BJ (cell line): Measurements from ENCODE around the gene ASB11. TPM values are rescaled to one million over a fixed set of nuclear protein-coding genes. Genes with fewer than 3 reads are reported as not detected.

Experiments used
- CTCF ChIA-PET: fragments of 350-600 bp; formaldehyde crosslinking; extraction: SDS; loops from one replicate; lab custom pipeline; 2021; ENCODE audit warnings: antibody characterized with exemption, inconsistent platforms; lab: Yijun Ruan, JAX
- POLR2A ChIA-PET: fragments of 300-600 bp; sonication (Branson Sonifier 250); formaldehyde crosslinking; extraction: SDS; loops from one replicate; lab custom pipeline; 2021; ENCODE audit warnings: antibody characterized with exemption; lab: Charles Lee
- DNase-seq: peaks from one replicate; pipeline ENCODE4 v3.0.0-alpha.2; 2011; ENCODE audit warnings: low read depth
- H3K27me3 ChIP-seq: 2 replicates; pipeline ENCODE4 v1.6.0; 2011; ENCODE audit warnings: low read length; ENCODE audit not compliant: control insufficient read depth, insufficient read depth
- H3K36me3 ChIP-seq: 2 replicates; pipeline ENCODE4 v1.5.1; 2011; ENCODE audit warnings: low read length; ENCODE audit not compliant: control insufficient read depth, insufficient read depth
- H3K4me3 ChIP-seq: 2 replicates; pipeline ENCODE4 v1.5.1; 2011; ENCODE audit warnings: low read depth, mild to moderate bottlenecking, control low read depth, low read length
- CTCF ChIP-seq: IDR thresholded peaks from 2 replicates; pipeline ENCODE4 v1.5.1; 2011; ENCODE audit warnings: low read depth, mild to moderate bottlenecking, control low read depth, inconsistent platforms, low read length, moderate library complexity; ENCODE audit not compliant: insufficient read depth
- polyA minus RNA-seq: library from RNA; depleted of rRNA, polyadenylated mRNA; stranded (reverse); fragments of >200 nt; gene quantifications from 2 replicates; pipeline ENCODE4 v1.2.3, GENCODE V29; 2011; rRNA and poly(A)+ RNA removed
- polyA plus RNA-seq: library from polyadenylated mRNA; depleted of rRNA; stranded (reverse); fragments of >200 nt; gene quantifications from 2 replicates; pipeline ENCODE4 v1.2.3, GENCODE V29; 2011; rRNA removed

Gene ASB11
- polyA plus RNA-seq (not detected in 2 replicates), polyA minus RNA-seq (not detected in 2 replicates)

- TF ChIP-seq CTCF, result no peak
- H3K36me3 ChIP-seq, result no peaks in the 10 kb centered on the region
- no peaks in the 10 kb centered on the region for H3K27me3 ChIP-seq
- no peak for DNase-seq
- CTCF ChIA-PET, result no interaction called here
- no peak within 1 kb of the TSS for H3K4me3 ChIP-seq
- POLR2A ChIA-PET, result no interaction called here
Measured at GRCh38 chrX:15315509-15315908, at the start of gene ASB11. ASB11 (minus strand) TSS chrX:15315640; CDS start chrX:15315605, 35 bp downstream.

GRCh38 chrX:15359701-15360100 is 44.3 kb upstream of the ASB11 start:
- ChIA-PET POLR2A (no interaction called here), CTCF (no interaction called here)
- no peak for TF ChIP-seq CTCF
- Histone ChIP-seq H3K27me3 (no peaks in the 10 kb centered on the region), H3K4me3 (no peak overlapping the region), H3K36me3 (no peaks in the 10 kb centered on the region)
- DNase-seq, result no peak

GRCh38 chrX:15358533-15358932 is 43.1 kb upstream of the ASB11 start:
- no peak for DNase-seq
- TF ChIP-seq CTCF, result no peak
- ChIA-PET POLR2A (no interaction called here), CTCF (no interaction called here)
- no peaks in the 10 kb centered on the region for H3K36me3 ChIP-seq
- H3K4me3 ChIP-seq, result no peak overlapping the region
- no peaks in the 10 kb centered on the region for H3K27me3 ChIP-seq

GRCh38 chrX:15356444-15356843 is 41.0 kb upstream of the ASB11 start:
- no peak for TF ChIP-seq CTCF
- Histone ChIP-seq H3K36me3 (no peaks in the 10 kb centered on the region), H3K27me3 (no peaks in the 10 kb centered on the region), H3K4me3 (no peak overlapping the region)
- no peak for DNase-seq
- CTCF ChIA-PET, result no interaction called here
- POLR2A ChIA-PET, result no interaction called here

GRCh38 chrX:15350329-15350996 is 35.0 kb upstream of the ASB11 start:
- POLR2A ChIA-PET, result no interaction called here
- DNase-seq, result no peak
- H3K36me3 ChIP-seq, result no peaks in the 10 kb centered on the region
- TF ChIP-seq CTCF, result no peak
- CTCF ChIA-PET, result interaction anchor here (1.7 to 11.7 kb wide), 4 partner anchors 16 to 219 kb away, joined by 3 to 172 read pairs (median 6); no protein-coding TSS in a partner anchor
- no peak overlapping the region for H3K4me3 ChIP-seq
- H3K27me3 ChIP-seq, result no peaks in the 10 kb centered on the region; the same call in 1 of the 2 replicates
